HepG2 (cell line): ENCODE measurements around the gene NID1. TPM values are rescaled to one million over a fixed set of nuclear protein-coding genes. Genes with fewer than 3 reads are reported as not detected.

Experiments used
- ATF3 ChIP-seq: sonication (generic); formaldehyde crosslinking; IDR thresholded peaks from 2 replicates; pipeline ENCODE4 v1.4.0; 2020; ENCODE audit warnings: missing genetic modification reagents
- BHLHE40 ChIP-seq: IDR thresholded peaks from 2 replicates; pipeline ENCODE4 v1.6.1; 2011; ENCODE audit warnings: low read length, improper control_type of control experiment
- CREM ChIP-seq, 2 experiments: sonication (generic) in 1 of 2; formaldehyde crosslinking in 1 of 2; IDR thresholded peaks; 2 replicates each; pipeline versions ENCODE4 v1.4.0 to v1.6.1; 2016 to 2020; ENCODE audit warnings: antibody characterized with exemption in 1 of 2, mild to moderate bottlenecking in 1 of 2, missing genetic modification reagents in 1 of 2
- FOXA1 ChIP-seq, 2 experiments: fragments of 450-650 bp in 1 of 2; sonication (generic) in 1 of 2; formaldehyde crosslinking in 1 of 2; IDR thresholded peaks; 2 replicates each; pipeline versions ENCODE4 v1.4.0 to v1.6.1; 2016 to 2020; ENCODE audit warnings: missing genetic modification reagents in 1 of 2
- GATAD2A ChIP-seq: IDR thresholded peaks from 2 replicates; pipeline ENCODE4 v1.6.1; 2016
- HNF4A ChIP-seq: sonication (generic); formaldehyde crosslinking; IDR thresholded peaks from 2 replicates; pipeline ENCODE4 v1.4.0; 2020; ENCODE audit warnings: missing genetic modification reagents
- NFYC ChIP-seq: IDR thresholded peaks from 2 replicates; pipeline ENCODE4 v1.6.1; 2016; ENCODE audit warnings: missing genetic modification reagents, missing compliant biosample characterization
- NONO ChIP-seq, 2 experiments: fragments of 450-650 bp in 1 of 2; sonication (generic) in 1 of 2; formaldehyde crosslinking in 1 of 2; IDR thresholded peaks in 1 of 2; conservative IDR thresholded peaks in 1 of 2; 2 replicates each; pipeline versions ENCODE4 v1.6.1 to v1.8.0; 2017 to 2022; ENCODE audit warnings: mild to moderate bottlenecking in 1 of 2, missing genetic modification reagents in 1 of 2, moderate library complexity in 1 of 2
- SMAD1 ChIP-seq: sonication (generic); formaldehyde crosslinking; IDR thresholded peaks from 2 replicates; pipeline ENCODE4 v1.4.0; 2020; ENCODE audit warnings: missing genetic modification reagents, low read depth, mild to moderate bottlenecking, borderline replicate concordance
- TAF1 ChIP-seq: sonication (generic); formaldehyde crosslinking; IDR thresholded peaks from 2 replicates; pipeline ENCODE4 v1.4.0; 2020; ENCODE audit warnings: missing genetic modification reagents
- ZBTB7B ChIP-seq: sonication (generic); formaldehyde crosslinking; IDR thresholded peaks from 2 replicates; pipeline ENCODE4 v1.4.0; 2020; ENCODE audit warnings: missing genetic modification reagents
- ZFY ChIP-seq: sonication (generic); formaldehyde crosslinking; IDR thresholded peaks from 2 replicates; pipeline ENCODE4 v1.4.0; 2020; ENCODE audit warnings: missing genetic modification reagents
- ZHX2 ChIP-seq, 2 experiments: sonication (generic) in 1 of 2; formaldehyde crosslinking in 1 of 2; IDR thresholded peaks; 2 replicates each; pipeline versions ENCODE4 v1.6.1 to v1.9.0; 2014 to 2022; ENCODE audit warnings: antibody characterized with exemption in 1 of 2, borderline replicate concordance in 1 of 2, inconsistent platforms in 1 of 2, low read depth in 1 of 2, missing genetic modification reagents in 1 of 2
- ZNF20 ChIP-seq: sonication (generic); formaldehyde crosslinking; IDR thresholded peaks from 2 replicates; pipeline ENCODE4 v1.4.0; 2020; ENCODE audit warnings: mild to moderate bottlenecking, moderate library complexity, missing genetic modification reagents
- ZNF331 ChIP-seq: sonication (generic); formaldehyde crosslinking; IDR thresholded peaks from 2 replicates; pipeline ENCODE4 v1.4.0; 2020; ENCODE audit warnings: missing genetic modification reagents
- ZNF589 ChIP-seq: sonication (generic); formaldehyde crosslinking; conservative IDR thresholded peaks from 2 replicates; pipeline ENCODE4 v1.8.0; 2022; ENCODE audit warnings: mild to moderate bottlenecking, moderate library complexity, missing genetic modification reagents
- ZNF670 ChIP-seq: sonication (generic); formaldehyde crosslinking; IDR thresholded peaks from 2 replicates; pipeline ENCODE4 v1.8.0; 2022; ENCODE audit warnings: mild to moderate bottlenecking, missing genetic modification reagents, borderline replicate concordance
- ZNF816 ChIP-seq: sonication (generic); formaldehyde crosslinking; IDR thresholded peaks from 2 replicates; pipeline ENCODE4 v1.8.0; 2022; ENCODE audit warnings: missing genetic modification reagents, mild to moderate bottlenecking, borderline replicate concordance
- polyA plus RNA-seq, 8 experiments: library from polyadenylated mRNA; depleted of rRNA in 3 of 8; stranded (reverse) in 7 of 8; unstranded in 1 of 8; fragments of >200 nt; fragmentation: Illumina TruSeq in 4 of 8; extraction: Trizol in 4 of 8; gene quantifications; 2 replicates each; pipeline versions ENCODE4 v1.2.1 to v1.2.3, GENCODE V29; 2011 to 2016; ENCODE audit warnings: low read depth in 4 of 8, missing spikeins in 1 of 8, mixed read lengths in 1 of 8; ENCODE audit not compliant: insufficient read depth in 1 of 8
- total RNA-seq, 5 experiments: library from RNA; depleted of rRNA; stranded (reverse); fragments of >200 nt; fragmentation: Illumina TruSeq; extraction: Trizol; gene quantifications; 2 replicates each; pipeline ENCODE4 v1.2.3, GENCODE V29; 2016; ENCODE audit warnings: low read depth in 1 of 5
- TF ChIP-seq, protein P1 (sequence below): conservative IDR thresholded peaks from 2 replicates; pipeline ENCODE4 v1.6.1; 2018; ENCODE audit warnings: missing genetic modification reagents
- TF ChIP-seq, protein P2 (sequence below): sonication (generic); formaldehyde crosslinking; conservative IDR thresholded peaks from 2 replicates; pipeline ENCODE4 v1.8.0; 2022; ENCODE audit warnings: mild to moderate bottlenecking, moderate library complexity, missing genetic modification reagents

Gene NID1
- total and polyA plus RNA-seq, 2 of the 13 experiments (the other 11 are each of a cell fraction or from before 2014, with no cell fraction given) = 50.2 to 56.1 TPM

DNA sequence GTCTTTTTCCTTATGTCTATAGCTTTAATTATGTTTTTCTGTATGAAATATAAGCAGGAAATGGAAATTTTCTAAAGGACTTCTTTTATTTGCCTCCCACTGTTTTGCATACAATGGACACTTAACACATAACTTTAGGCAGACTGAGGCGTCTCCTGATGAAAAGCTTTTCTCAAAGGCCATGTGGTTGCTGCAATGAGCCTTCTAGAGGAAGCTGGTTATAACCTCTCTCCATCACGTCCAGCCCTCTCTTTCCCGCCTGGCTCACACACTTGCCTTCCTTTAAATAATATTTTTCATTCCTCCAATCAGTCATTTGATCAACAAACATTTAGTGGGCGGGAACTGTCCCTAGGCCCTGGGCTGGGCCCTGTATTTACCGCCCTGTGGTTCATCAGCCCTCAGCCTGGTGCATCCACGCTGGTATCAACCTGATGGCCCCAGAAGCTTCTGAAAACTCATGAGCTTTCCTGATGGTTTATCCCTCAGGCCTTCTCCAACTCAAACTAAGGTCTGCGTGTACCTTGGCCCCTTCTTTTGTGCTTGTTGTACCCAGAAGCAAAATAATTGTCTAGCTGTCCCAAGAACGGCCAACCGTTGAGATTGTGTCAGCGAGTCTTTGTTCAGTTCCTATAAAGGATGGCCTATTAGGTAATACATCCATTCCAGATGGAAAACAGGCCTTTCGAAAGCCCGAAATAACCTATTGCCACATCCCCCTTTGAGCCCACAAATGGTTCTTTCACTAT, 122.8 kb downstream of the NID1 start (continued):
- TF ChIP-seq ZNF670 (no peak), NONO (IDR thresholded peaks at IDR 0.05) (no peak), NONO (CRISPR knock-in tag; conservative IDR thresholded peaks at IDR 0.05) (no peak), GATAD2A (0 out of 2 replicates have a peak, but pooled peaks have one; percentile 20), BHLHE40 (no peak), ZBTB7B (CRISPR knock-in tag) (no peak), ATF3 (no peak), ZNF816 (CRISPR knock-in tag) (no peak), ZNF331 (CRISPR knock-in tag) (no peak), ZNF589 (CRISPR knock-in tag) (no peak), TAF1 (CRISPR knock-in tag) (no peak), ZFY (CRISPR knock-in tag) (peak; percentile 22; the same call in 1 of the 2 replicates), SMAD1 (CRISPR knock-in tag) (no peak), ZNF20 (no peak), CREM (IDR thresholded peaks at IDR 0.05) (no peak), CREM (CRISPR knock-in tag; IDR thresholded peaks at IDR 0.05) (no peak), FOXA1 (IDR thresholded peaks at IDR 0.05) (no peak), FOXA1 (CRISPR knock-in tag; IDR thresholded peaks at IDR 0.05) (no peak), NFYC (CRISPR knock-in tag) (no peak), ZHX2 (IDR thresholded peaks at IDR 0.05; ENCODE audit: low read depth) (no peak), ZHX2 (CRISPR knock-in tag; IDR thresholded peaks at IDR 0.05; ENCODE audit: borderline replicate concordance) (no peak), HNF4A (CRISPR knock-in tag) (peak; percentile 43; the same call in 1 of the 2 replicates)
- TF ChIP-seq, protein P1, sequence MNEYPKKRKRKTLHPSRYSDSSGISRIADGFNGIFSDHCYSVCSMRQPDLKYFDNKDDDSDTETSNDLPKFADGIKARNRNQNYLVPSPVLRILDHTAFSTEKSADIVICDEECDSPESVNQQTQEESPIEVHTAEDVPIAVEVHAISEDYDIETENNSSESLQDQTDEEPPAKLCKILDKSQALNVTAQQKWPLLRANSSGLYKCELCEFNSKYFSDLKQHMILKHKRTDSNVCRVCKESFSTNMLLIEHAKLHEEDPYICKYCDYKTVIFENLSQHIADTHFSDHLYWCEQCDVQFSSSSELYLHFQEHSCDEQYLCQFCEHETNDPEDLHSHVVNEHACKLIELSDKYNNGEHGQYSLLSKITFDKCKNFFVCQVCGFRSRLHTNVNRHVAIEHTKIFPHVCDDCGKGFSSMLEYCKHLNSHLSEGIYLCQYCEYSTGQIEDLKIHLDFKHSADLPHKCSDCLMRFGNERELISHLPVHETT (CRISPR knock-in tag) = no peak
- TF ChIP-seq, protein P2, sequence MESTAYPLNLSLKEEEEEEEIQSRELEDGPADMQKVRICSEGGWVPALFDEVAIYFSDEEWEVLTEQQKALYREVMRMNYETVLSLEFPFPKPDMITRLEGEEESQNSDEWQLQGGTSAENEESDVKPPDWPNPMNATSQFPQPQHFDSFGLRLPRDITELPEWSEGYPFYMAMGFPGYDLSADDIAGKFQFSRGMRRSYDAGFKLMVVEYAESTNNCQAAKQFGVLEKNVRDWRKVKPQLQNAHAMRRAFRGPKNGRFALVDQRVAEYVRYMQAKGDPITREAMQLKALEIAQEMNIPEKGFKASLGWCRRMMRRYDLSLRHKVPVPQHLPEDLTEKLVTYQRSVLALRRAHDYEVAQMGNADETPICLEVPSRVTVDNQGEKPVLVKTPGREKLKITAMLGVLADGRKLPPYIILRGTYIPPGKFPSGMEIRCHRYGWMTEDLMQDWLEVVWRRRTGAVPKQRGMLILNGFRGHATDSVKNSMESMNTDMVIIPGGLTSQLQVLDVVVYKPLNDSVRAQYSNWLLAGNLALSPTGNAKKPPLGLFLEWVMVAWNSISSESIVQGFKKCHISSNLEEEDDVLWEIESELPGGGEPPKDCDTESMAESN (CRISPR knock-in tag) = no peak
